ENCODE results near the gene NFIX. TPM values are rescaled to one million over a fixed set of nuclear protein-coding genes. Genes with fewer than 3 reads are reported as not detected.

The NFIX gene
- polyA plus RNA-seq, 3 donors: 0.25 to 3.7 (median 0.90) TPM

DNA sequence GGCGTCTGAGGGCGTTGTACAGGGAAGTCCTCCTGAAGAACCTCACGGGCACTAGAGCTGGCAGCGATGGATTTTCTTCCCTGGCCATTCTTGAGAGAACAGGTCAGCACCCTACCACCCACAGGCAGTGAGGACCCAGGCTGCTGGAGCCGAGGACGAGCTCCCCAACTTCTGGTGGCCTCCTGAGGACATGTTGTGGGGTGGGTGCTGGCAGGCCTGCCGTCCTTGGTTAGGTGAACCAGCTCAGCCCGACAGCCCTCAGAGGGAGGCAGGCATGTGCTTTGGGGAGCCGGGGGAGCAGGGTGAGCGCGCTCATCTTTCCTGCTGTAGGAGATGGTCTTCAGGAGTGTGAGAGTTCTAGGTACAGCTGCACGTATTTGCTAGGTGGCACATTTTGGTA, 92.0 kb downstream of the NFIX start:
- no peaks in the 10 kb centered on the region for H3K9me3 ChIP-seq (replicated peaks in 1 of 2; ENCODE audit: control insufficient read depth in 1 of 2, insufficient read depth in 1 of 2, low read length in 2 of 2)
- H3K9me3 Mint-ChIP-seq: no peaks in the 10 kb centered on the region
- H4K20me1 ChIP-seq (ENCODE audit: insufficient read depth, low read length): no peaks in the 10 kb centered on the region
- WGBS (ENCODE audit: insufficient coverage): 96% methylated on average over 7 of the region's 12 CpGs
- no peak overlapping the region for H3K9ac ChIP-seq (ENCODE audit: insufficient read depth, low read length, poor library complexity, severe bottlenecking)
- no peaks in the 10 kb centered on the region for H3K36me3 ChIP-seq (replicated peaks in 1 of 2; ENCODE audit: control insufficient read depth in 1 of 2, insufficient read depth in 2 of 2, low read length in 2 of 2)
- peaks cover 3 to 7% (median 5%) of the 10 kb centered on the region in 3 donors for H3K27me3 Mint-ChIP-seq (ENCODE audit: low read depth in 3 of 3)
- TF ChIP-seq, protein P1, sequence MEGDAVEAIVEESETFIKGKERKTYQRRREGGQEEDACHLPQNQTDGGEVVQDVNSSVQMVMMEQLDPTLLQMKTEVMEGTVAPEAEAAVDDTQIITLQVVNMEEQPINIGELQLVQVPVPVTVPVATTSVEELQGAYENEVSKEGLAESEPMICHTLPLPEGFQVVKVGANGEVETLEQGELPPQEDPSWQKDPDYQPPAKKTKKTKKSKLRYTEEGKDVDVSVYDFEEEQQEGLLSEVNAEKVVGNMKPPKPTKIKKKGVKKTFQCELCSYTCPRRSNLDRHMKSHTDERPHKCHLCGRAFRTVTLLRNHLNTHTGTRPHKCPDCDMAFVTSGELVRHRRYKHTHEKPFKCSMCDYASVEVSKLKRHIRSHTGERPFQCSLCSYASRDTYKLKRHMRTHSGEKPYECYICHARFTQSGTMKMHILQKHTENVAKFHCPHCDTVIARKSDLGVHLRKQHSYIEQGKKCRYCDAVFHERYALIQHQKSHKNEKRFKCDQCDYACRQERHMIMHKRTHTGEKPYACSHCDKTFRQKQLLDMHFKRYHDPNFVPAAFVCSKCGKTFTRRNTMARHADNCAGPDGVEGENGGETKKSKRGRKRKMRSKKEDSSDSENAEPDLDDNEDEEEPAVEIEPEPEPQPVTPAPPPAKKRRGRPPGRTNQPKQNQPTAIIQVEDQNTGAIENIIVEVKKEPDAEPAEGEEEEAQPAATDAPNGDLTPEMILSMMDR (IDR thresholded peaks at IDR 0.05): no peak
- no peak overlapping the region for H3K4me2 ChIP-seq (replicated peaks; ENCODE audit: extremely low read depth, low read length, poor library complexity, severe bottlenecking)
- no peak overlapping the region for H3K4me3 Mint-ChIP-seq
- no peak overlapping the region for H2AFZ ChIP-seq (ENCODE audit: insufficient read depth, low read depth, low read length, poor library complexity, severe bottlenecking)
- intact Hi-C loops (cut with micrococcal nuclease): no loop called here
- no peaks in the 10 kb centered on the region for H3K27me3 ChIP-seq (ENCODE audit: control insufficient read depth in 2 of 2, insufficient read depth in 2 of 2, low read length in 2 of 2)
- DNase-seq: no peak
- no peaks in the 10 kb centered on the region for H3K79me2 ChIP-seq (ENCODE audit: insufficient read depth, low read length)
- peaks cover 14% of the 10 kb centered on the region for H3K4me1 Mint-ChIP-seq
- H3K4me3 ChIP-seq (replicated peaks in 1 of 3; ENCODE audit: low read depth in 2 of 3, low read length in 3 of 3): no peak overlapping the region
- H3K4me1 ChIP-seq (ENCODE audit: control insufficient read depth in 1 of 2, insufficient read depth in 2 of 2, low read length in 2 of 2): peaks cover 0 to 3% of the 10 kb centered on the region in 2 donors
- H3K27ac Mint-ChIP-seq: peak overlapping the region in 2 of 7 donors; percentile 42 to 46
- H3K27ac ChIP-seq (ENCODE audit: low read depth in 1 of 2, low read length in 2 of 2): no peak overlapping the region
- peaks cover 0 to 3% of the 10 kb centered on the region in 2 donors for H3K36me3 Mint-ChIP-seq

DNA sequence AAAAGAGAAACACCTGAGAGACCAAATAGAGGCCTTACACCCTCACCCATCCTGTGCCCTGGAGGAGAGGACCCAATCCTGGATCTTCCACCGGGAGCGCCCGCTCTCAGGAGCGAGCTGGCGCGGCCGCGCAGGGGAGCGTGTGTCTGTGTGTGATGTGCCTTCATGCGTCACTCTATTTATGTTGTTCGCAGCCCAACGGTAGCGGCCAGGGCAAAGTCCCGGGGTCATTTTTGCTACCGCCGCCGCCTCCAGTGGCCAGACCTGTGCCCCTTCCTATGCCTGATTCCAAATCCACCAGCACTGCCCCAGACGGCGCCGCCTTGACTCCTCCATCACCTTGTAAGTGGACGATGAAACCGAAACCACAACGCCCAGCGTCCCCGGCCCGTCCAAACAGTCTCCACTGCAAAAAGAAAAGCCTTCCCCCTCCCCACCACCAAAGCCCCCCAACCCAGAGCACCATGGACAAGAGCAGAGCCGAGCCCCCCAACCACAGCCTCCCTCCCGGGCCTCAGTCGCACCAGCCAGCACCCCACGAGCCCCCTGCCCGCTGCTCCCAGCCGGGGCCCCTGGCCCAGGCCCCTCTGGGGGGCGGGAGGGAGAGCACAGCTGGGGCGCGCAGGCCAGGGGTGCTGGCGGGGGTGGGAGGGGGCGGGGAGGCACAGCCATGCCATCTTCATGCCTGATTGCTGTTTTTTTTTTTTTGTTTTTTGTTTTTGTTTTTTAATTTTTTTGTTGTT, 92.7 kb downstream of the NFIX start:
- Histone ChIP-seq H3K9ac (ENCODE audit: insufficient read depth, low read length, poor library complexity, severe bottlenecking) (no peak overlapping the region), H3K4me1 (ENCODE audit: control insufficient read depth in 1 of 2, insufficient read depth in 2 of 2, low read length in 2 of 2) (peaks cover 0 to 3% of the 10 kb centered on the region in 2 donors), H3K27me3 (ENCODE audit: control insufficient read depth in 2 of 2, insufficient read depth in 2 of 2, low read length in 2 of 2) (no peaks in the 10 kb centered on the region), H3K9me3 (replicated peaks in 1 of 2; ENCODE audit: control insufficient read depth in 1 of 2, insufficient read depth in 1 of 2, low read length in 2 of 2) (no peaks in the 10 kb centered on the region), H2AFZ (ENCODE audit: insufficient read depth, low read depth, low read length, poor library complexity, severe bottlenecking) (no peak overlapping the region), H3K36me3 (replicated peaks in 1 of 2; ENCODE audit: control insufficient read depth in 1 of 2, insufficient read depth in 2 of 2, low read length in 2 of 2) (no peaks in the 10 kb centered on the region), H3K4me3 (replicated peaks in 1 of 3; ENCODE audit: low read depth in 2 of 3, low read length in 3 of 3) (no peak overlapping the region), H3K4me2 (replicated peaks; ENCODE audit: extremely low read depth, low read length, poor library complexity, severe bottlenecking) (no peak overlapping the region), H3K79me2 (ENCODE audit: insufficient read depth, low read length) (no peaks in the 10 kb centered on the region), H3K27ac (ENCODE audit: low read depth in 1 of 2, low read length in 2 of 2) (no peak overlapping the region), H4K20me1 (ENCODE audit: insufficient read depth, low read length) (no peaks in the 10 kb centered on the region)
- TF ChIP-seq, protein P1 (IDR thresholded peaks at IDR 0.05): no peak
- WGBS (ENCODE audit: insufficient coverage): 93% methylated on average over 23 of the region's 37 CpGs
- intact Hi-C loops (cut with micrococcal nuclease): no loop called here
- H3K9me3 Mint-ChIP-seq: no peaks in the 10 kb centered on the region
- no peak overlapping the region for H3K27ac Mint-ChIP-seq
- H3K27me3 Mint-ChIP-seq (ENCODE audit: low read depth in 3 of 3): peaks cover 3 to 7% (median 5%) of the 10 kb centered on the region in 3 donors
- H3K36me3 Mint-ChIP-seq: peaks cover 0 to 3% of the 10 kb centered on the region in 2 donors
- DNase-seq: no peak
- peak overlapping the region; percentile 52 to 57 for H3K4me3 Mint-ChIP-seq
- peaks cover 14% of the 10 kb centered on the region for H3K4me1 Mint-ChIP-seq
